22Rv1 (cell line): ENCODE measurements around the gene CCDC154.
A peak's percentile ranks its signal among the peaks of the same experiment; 100 is the strongest.

Source experiments
- H3K27ac ChIP-seq: fragments of 450-650 bp; 2 replicates; pipeline ENCODE4 v1.5.1; 2017
- ZFX ChIP-seq: fragments of 450-650 bp; IDR thresholded peaks from 2 replicates; pipeline ENCODE4 v1.6.1; 2017; ENCODE audit warnings: antibody characterized with exemption, borderline replicate concordance
- TF ChIP-seq, protein P1 (sequence below): fragments of 450-650 bp; IDR thresholded peaks from 2 replicates; pipeline ENCODE4 v1.5.1; 2017; ENCODE audit warnings: mild to moderate bottlenecking

The CCDC154 gene

DNA sequence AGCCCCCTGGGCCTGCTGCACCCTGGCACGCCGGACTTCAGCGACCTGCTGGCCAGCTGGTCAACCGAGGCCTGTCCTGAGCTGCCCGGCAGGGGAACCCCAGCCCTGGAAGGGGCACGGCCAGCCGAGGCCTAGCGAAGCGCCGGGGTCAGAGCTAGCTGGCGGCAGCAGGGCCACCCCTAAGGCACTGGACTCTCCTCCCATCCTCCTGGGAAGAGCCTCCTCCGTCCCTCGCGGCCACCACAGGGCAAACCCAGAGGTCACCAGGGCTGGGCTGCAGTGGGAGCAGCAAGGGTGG, 11.1 kb downstream of the CCDC154 start:
- no peak overlapping the region for H3K27ac ChIP-seq

DNA sequence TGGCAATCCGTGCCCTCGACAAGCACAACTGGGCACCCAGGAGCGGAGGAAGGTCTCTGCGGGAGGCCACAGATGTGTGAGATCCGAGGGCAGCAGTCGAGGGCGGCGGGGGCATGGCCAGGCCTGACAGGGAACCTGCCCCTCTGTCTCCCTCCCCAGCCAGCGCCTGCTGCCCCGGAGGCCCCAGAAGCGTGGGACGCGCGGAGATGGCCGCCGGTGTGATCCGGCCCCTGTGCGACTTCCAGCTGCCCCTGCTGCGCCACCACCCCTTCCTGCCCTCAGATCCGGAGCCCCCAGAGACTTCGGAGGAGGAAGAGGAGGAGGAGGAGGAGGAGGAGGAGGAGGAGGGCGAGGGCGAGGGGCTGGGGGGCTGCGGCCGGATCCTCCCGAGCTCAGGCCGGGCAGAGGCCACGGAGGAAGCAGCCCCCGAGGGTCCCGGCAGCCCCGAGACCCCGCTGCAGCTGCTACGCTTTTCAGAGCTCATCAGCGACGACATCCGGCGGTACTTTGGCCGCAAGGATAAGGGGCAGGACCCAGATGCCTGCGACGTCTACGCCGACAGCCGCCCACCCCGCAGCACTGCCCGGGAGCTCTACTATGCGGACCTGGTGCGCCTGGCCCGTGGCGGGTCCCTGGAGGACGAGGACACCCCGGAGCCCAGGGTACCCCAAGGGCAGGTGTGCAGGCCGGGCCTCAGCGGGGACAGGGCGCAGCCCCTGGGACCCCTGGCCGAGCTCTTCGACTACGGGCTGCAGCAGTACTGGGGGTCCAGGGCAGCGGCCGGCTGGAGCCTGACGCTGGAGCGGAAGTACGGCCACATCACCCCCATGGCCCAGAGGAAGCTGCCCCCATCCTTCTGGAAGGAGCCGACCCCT, 11.7 kb downstream of the CCDC154 start:
- no peak for TF ChIP-seq ZFX
- TF ChIP-seq, protein P1, sequence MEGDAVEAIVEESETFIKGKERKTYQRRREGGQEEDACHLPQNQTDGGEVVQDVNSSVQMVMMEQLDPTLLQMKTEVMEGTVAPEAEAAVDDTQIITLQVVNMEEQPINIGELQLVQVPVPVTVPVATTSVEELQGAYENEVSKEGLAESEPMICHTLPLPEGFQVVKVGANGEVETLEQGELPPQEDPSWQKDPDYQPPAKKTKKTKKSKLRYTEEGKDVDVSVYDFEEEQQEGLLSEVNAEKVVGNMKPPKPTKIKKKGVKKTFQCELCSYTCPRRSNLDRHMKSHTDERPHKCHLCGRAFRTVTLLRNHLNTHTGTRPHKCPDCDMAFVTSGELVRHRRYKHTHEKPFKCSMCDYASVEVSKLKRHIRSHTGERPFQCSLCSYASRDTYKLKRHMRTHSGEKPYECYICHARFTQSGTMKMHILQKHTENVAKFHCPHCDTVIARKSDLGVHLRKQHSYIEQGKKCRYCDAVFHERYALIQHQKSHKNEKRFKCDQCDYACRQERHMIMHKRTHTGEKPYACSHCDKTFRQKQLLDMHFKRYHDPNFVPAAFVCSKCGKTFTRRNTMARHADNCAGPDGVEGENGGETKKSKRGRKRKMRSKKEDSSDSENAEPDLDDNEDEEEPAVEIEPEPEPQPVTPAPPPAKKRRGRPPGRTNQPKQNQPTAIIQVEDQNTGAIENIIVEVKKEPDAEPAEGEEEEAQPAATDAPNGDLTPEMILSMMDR, result no peak
- no peak overlapping the region for H3K27ac ChIP-seq

More for the DNA sequence above, 11.1 kb downstream of the CCDC154 start:
- TF ChIP-seq, protein P1, result no peak
- TF ChIP-seq ZFX, result no peak

DNA sequence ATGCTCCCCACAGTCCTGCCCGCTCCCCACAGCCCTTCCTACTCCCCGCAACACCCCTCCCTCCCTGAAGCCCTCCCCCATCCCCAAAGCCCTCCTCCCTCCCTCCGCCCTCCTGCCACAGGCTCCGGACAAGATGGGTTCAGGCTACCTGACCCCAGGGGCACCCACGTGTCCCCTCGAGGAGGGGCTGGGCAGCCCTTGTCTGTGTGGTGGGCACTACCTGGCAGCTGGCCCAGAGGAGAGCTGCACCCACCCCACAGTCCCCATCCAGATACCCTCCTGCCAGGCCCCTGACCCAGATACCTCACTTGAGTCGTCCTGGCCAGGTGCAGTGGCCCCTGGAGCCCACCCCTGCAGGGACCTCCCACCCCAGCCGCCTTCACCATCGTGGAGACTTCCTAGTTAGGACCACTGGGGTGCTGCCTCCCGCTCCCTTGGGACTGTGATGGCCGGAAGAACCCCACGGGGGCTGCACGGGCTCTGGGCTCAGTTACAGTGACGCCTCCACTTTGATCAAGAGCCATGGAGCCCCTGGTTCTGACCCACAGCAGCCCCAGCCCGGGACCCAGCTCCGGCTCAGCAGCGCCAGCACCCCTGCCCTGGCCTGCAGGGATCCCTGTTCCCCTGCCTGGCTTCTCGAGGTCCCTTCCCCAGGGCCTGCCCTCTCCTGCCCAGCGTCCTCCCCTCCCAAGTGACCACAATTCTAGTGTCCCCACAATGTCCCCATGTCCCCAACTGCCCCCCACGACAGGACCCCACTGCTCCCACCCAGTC, 12.7 kb downstream of the CCDC154 start:
- TF ChIP-seq, protein P1, result no peak
- no peak for TF ChIP-seq ZFX
- peak overlapping the region; percentile 69 for H3K27ac ChIP-seq

DNA sequence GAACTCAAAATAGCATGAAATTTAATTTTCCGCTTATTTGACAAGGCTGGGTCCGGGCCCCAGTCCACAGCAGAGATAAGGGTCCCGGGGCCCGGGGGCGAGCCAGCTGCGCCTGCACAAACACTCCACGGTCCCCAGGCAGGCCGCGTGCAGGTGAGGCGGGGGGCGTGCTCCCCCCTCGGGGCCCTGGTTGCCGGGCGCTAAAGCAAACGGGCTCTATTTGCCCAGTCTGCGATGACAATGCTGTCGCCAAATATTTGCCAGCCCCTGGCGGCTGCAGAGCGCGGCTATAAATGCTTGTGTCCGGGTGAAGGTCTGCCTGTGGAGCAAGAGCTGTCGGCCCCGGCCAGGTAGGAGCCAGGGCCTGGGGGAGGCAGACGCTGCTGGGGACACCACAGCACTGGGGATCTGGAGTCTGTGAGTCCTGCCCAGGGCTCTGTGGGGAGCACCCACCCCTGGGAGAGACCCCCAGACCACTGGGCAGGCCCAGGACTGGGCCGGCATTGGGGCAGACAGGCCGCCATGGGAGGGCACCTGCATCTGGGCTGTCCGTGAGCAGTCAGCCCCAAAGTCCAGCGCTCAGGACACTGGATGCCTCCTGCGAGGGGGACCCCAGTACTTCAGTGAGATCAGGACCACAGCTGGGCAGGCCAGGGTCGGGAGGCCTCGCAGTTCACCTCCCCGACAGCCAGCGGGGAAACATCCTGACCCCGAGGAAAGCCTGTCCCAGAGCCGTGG, 13.4 kb downstream of the CCDC154 start, which contains the start of gene PERCC1:
Gene PERCC1, plus strand, starts transcription at position 320 of the 738 bp plus-strand sequence. CDS start 1,516 bp downstream, outside the sequence.
- H3K27ac ChIP-seq, result peak within 1 kb of the TSS; percentile 69
- TF ChIP-seq, protein P1, result peak; percentile 42
- TF ChIP-seq ZFX, result no peak

DNA sequence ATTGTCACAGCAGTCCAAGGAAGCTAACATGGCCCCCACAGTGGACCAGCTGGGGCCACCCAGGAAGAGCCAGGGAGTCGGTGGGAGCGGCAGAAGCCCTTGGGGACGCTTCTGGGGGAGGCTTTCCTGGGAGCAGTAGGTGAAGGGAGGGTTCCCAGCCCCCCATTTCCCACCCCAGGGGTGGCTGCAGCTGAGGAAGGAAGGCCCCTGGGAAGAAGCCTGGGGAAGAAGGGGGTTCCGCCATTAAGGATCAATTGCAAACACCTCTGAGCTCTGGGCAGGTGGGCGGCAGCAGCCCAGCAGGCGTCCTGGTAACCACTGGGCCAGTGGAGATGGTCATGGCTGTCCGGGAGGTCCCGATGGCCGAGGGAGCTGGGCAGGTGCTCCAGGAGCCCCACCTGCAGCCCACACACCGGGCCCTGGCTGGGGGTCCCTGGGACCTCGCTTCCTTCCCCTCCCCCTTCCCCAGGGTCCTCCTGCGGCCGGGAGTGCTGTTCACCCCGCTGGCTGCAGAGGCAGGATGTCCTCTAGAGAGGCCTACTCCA, 14.1 kb downstream of the CCDC154 start:
- TF ChIP-seq, protein P1, result no peak
- TF ChIP-seq ZFX, result no peak
- H3K27ac ChIP-seq, result peak overlapping the region; percentile 69

DNA sequence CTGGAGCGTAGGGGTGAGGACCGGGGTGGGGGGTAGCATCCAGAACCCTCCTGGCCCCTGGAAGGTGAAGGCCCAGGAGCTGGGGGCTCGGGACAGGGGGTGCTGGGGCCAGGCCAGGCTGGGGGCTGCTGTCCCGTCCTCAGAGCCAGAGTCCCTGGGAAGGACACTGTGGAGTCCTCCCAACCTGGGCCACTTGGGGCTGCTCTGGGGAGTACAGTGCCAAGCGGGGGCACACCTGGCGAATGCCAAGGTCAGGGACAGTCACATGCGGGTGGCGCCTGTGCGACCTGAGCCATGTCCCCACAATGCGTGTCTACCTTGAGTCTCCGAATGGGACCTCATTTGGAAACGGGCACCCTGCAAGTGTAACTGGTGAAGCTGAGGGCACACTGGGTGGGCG, 14.7 kb downstream of the CCDC154 start:
- no peak for TF ChIP-seq ZFX
- TF ChIP-seq, protein P1, result no peak
- H3K27ac ChIP-seq, result no peak overlapping the region
